ENCODE results near the gene SPACA4.

The SPACA4 gene

GRCh38 chr19:48617146-48617937 is 10.8 kb downstream of the SPACA4 start:
- H3K9me3 ChIP-seq (ENCODE audit: severe bottlenecking) = no peaks in the 10 kb centered on the region
- no peak for DNase-seq
- H3K27ac ChIP-seq = peak overlapping the region; percentile 86; the same call in 1 of the 2 replicates
- no peak for TF ChIP-seq CTCF (IDR thresholded peaks at IDR 0.05; ENCODE audit: low read depth, low read length)
- H3K36me3 ChIP-seq = peaks cover 47% of the 10 kb centered on the region
- H3K27me3 ChIP-seq (ENCODE audit: insufficient read depth, low read depth, severe bottlenecking) = no peaks in the 10 kb centered on the region
- H3K4me3 ChIP-seq (ENCODE audit: low read depth, low read length) = no peak overlapping the region

GRCh38 chr19:48618278-48618915 is 11.9 kb downstream of the SPACA4 start:
- H3K9me3 ChIP-seq (ENCODE audit: severe bottlenecking) = no peaks in the 10 kb centered on the region
- TF ChIP-seq CTCF (IDR thresholded peaks at IDR 0.05; ENCODE audit: low read depth, low read length) = no peak
- DNase-seq = no peak
- H3K4me3 ChIP-seq (ENCODE audit: low read depth, low read length) = peak overlapping the region; percentile 97
- H3K36me3 ChIP-seq = peaks cover 47% of the 10 kb centered on the region
- peak overlapping the region; percentile 86 for H3K27ac ChIP-seq
- no peaks in the 10 kb centered on the region for H3K27me3 ChIP-seq (ENCODE audit: insufficient read depth, low read depth, severe bottlenecking)

DNA sequence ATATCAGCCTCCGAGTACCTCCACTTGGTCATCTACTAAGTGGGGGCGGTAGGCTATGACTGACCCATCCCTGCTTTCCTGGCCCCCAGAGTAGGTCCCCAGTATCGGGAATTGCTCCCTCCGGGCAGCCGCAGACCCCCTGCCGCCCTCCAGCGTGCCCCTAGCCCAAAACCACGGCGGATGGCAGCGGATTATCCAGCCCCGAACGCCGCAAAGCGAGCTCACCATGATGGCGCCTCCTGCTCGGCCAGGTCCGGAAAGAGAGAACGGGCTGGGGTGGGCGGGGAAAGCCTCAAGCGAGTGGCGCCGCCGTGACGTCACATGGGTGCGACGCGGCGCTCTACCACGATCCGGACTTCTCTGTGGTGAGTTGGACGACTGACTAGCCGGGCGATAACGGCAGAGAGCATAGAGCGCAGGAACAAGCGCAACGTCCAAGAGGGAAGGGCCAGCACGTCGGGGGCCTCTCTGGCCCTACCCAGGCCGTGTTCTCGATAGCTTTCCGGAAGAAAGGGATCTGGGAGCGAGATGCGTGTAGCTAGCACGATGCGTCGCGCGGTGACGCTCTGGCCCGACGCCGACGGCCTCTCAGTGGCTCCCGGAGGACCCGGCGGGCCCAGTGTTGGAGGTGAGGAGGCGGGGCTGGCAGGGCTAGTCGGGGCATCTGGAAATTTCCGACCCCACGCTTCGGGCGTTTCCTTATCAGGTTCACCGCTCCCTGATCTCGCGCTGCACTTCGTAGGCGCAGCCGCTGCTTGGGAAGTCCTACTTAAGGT is 12.6 kb downstream of the SPACA4 start, which contains the start of the genes RPL18 and SPHK2:
TSS of gene RPL18 (minus strand) at position 263 of the 776 bp plus-strand sequence. CDS start at position 228, 35 bp downstream.
TSS of gene SPHK2 (plus strand) at position 591 of the 776 bp plus-strand sequence. CDS start 1,009 bp downstream, outside the sequence.
- Histone ChIP-seq H3K27ac (peak within 1 kb of the TSS; percentile 86), H3K4me3 (ENCODE audit: low read depth, low read length) (peak within 1 kb of the TSS; percentile 97), H3K9me3 (ENCODE audit: severe bottlenecking) (no peaks in the 10 kb centered on the region), H3K27me3 (ENCODE audit: insufficient read depth, low read depth, severe bottlenecking) (no peaks in the 10 kb centered on the region), H3K36me3 (peaks cover 42% of the 10 kb centered on the region)
- peak; percentile 98 for DNase-seq
- no peak for TF ChIP-seq CTCF (IDR thresholded peaks at IDR 0.05; ENCODE audit: low read depth, low read length)

GRCh38 chr19:48619692-48620585 is 13.4 kb downstream of the SPACA4 start:
- Histone ChIP-seq H3K27ac (peak overlapping the region; percentile 86), H3K9me3 (ENCODE audit: severe bottlenecking) (no peaks in the 10 kb centered on the region), H3K36me3 (peaks cover 39% of the 10 kb centered on the region), H3K4me3 (ENCODE audit: low read depth, low read length) (peak overlapping the region; percentile 97), H3K27me3 (ENCODE audit: insufficient read depth, low read depth, severe bottlenecking) (no peaks in the 10 kb centered on the region)
- TF ChIP-seq CTCF (IDR thresholded peaks at IDR 0.05; ENCODE audit: low read depth, low read length) = no peak
- no peak for DNase-seq

GRCh38 chr19:48623556-48624066 is 17.1 kb downstream of the SPACA4 start:
- H3K4me3 ChIP-seq (ENCODE audit: low read depth, low read length) = peak overlapping the region; percentile 54
- no peak for DNase-seq
- H3K36me3 ChIP-seq = peaks cover 12% of the 10 kb centered on the region
- H3K9me3 ChIP-seq (ENCODE audit: severe bottlenecking) = no peaks in the 10 kb centered on the region
- TF ChIP-seq CTCF (IDR thresholded peaks at IDR 0.05; ENCODE audit: low read depth, low read length) = no peak
- H3K27ac ChIP-seq = peak overlapping the region; percentile 83
- H3K27me3 ChIP-seq (ENCODE audit: insufficient read depth, low read depth, severe bottlenecking) = no peaks in the 10 kb centered on the region
